Esophagus muscularis mucosa (tissue), 4 donors: Measurements from ENCODE around the gene KPNA2. TPM values are rescaled to one million over a fixed set of nuclear protein-coding genes. Genes with fewer than 3 reads are reported as not detected.
"Not testable (repeated sequence)": the region's sequence is repeated elsewhere in the genome, so short reads cannot be mapped to it uniquely, and the experiment has no call there.

Source experiments
- DNase-seq: peaks from one replicate; pipeline ENCODE4 v3.0.0-alpha.2; 2017; ENCODE audit errors: extremely low spot score
- H3K27ac ChIP-seq, 4 donors: fragments of 200-600 bp; sonication (generic); replicated peaks in 1 of 4; 1 replicate in 3 of 4; 2 replicates in 1 of 4; pipeline ENCODE4 v1.5.1; 2016 to 2019; ENCODE audit warnings: mild to moderate bottlenecking in 1 of 4
- H3K27me3 ChIP-seq, 4 donors: fragments of 200-600 bp; sonication (generic); one replicate each; pipeline versions ENCODE4 v1.5.1 to v1.6.0; 2016 to 2019
- H3K36me3 ChIP-seq, 4 donors: fragments of 200-600 bp; sonication (generic); one replicate each; pipeline ENCODE4 v1.5.1; 2016 to 2019
- H3K4me1 ChIP-seq, 4 donors: fragments of 200-600 bp; sonication (generic); one replicate each; pipeline ENCODE4 v1.5.1; 2016 to 2019
- H3K4me3 ChIP-seq, 4 donors: fragments of 200-600 bp; sonication (generic); 1 replicate in 2 of 4; 2 replicates in 2 of 4; pipeline ENCODE4 v1.5.1; 2016 to 2019; ENCODE audit warnings: mild to moderate bottlenecking in 4 of 4, moderate library complexity in 1 of 4
- H3K9me3 ChIP-seq, 4 donors: fragments of 200-600 bp; sonication (generic); 1 replicate in 3 of 4; 2 replicates in 1 of 4; pipeline ENCODE4 v1.5.1; 2016 to 2019
- CTCF ChIP-seq, 3 experiments: fragments of 200-600 bp in 2 of 3; fragments of 450-650 bp in 1 of 3; sonication (generic) in 2 of 3; IDR thresholded peaks; one replicate each; pipeline ENCODE4 v1.5.1; 2017 to 2019; ENCODE audit warnings: antibody characterized with exemption in 3 of 3, mild to moderate bottlenecking in 2 of 3, moderate library complexity in 1 of 3
- EP300 ChIP-seq: sonication (generic); formaldehyde crosslinking; IDR thresholded peaks from one replicate; pipeline ENCODE4 v1.6.1; 2017; ENCODE audit warnings: antibody characterized with exemption
- POLR2A ChIP-seq: fragments of 450-650 bp; IDR thresholded peaks from one replicate; pipeline ENCODE4 v1.6.1; 2017; ENCODE audit warnings: antibody characterized with exemption, moderate library complexity, mild to moderate bottlenecking, low read depth
- POLR2AphosphoS5 ChIP-seq, 2 donors: sonication (generic); formaldehyde crosslinking; IDR thresholded peaks; one replicate each; pipeline ENCODE4 v1.6.1; 2017; ENCODE audit warnings: antibody characterized with exemption in 2 of 2
- WGBS: methylation state at CpG from one replicate; pipeline ENCODE4 v1.1.5; 2018; 5-methylcytosine and 5-hydroxymethylcytosine counted together
- intact Hi-C: fragments of 100-400 bp; cut with DNase I; formaldehyde crosslinking; loops from one replicate; pipeline ENCODE4 v1.15.1; 2023
- total RNA-seq, 4 donors: library from RNA; depleted of rRNA; stranded (reverse); fragments of >200 nt; gene quantifications; one replicate each; pipeline versions ENCODE4 v1.1.0 to v1.2.1, GENCODE V29; 2016

KPNA2 gene
- total RNA-seq, 4 donors from 2014 or later = 11.2 to 26.3 (median 18.6) TPM

GRCh38 chr17:68080411-68081150, 45.0 kb downstream of the KPNA2 start:
- peaks cover 0 to 2% (median 0%) of the 10 kb centered on the region in 4 donors for H3K4me1 ChIP-seq
- DNase-seq = no peak
- no peak overlapping the region for H3K27ac ChIP-seq
- no peaks in the 10 kb centered on the region for H3K36me3 ChIP-seq
- H3K27me3 ChIP-seq = no peaks in the 10 kb centered on the region
- no peak overlapping the region for H3K4me3 ChIP-seq
- 93% methylated on average over 25 of the region's 46 CpGs for WGBS
- intact Hi-C loops = no loop called here
- no peaks in the 10 kb centered on the region for H3K9me3 ChIP-seq
- TF ChIP-seq POLR2AphosphoS5 (IDR thresholded peaks at IDR 0.05) = no peak
- no peak for TF ChIP-seq CTCF (IDR thresholded peaks at IDR 0.05)
- no peak for TF ChIP-seq POLR2A
- no peak for TF ChIP-seq EP300

- H3K36me3 ChIP-seq, intact Hi-C loops, H3K4me1 ChIP-seq, H3K27me3 ChIP-seq, DNase-seq, H3K27ac ChIP-seq, H3K4me3 ChIP-seq, H3K9me3 ChIP-seq: not testable (repeated sequence)
- 81% methylated on average over 13 of the region's 13 CpGs for WGBS
These were observed 46.0 kb downstream of the KPNA2 start for GRCh38 chr17:68081305-68082265.

GRCh38 chr17:68085771-68086381, 50.3 kb downstream of the KPNA2 start:
- Histone ChIP-seq H3K36me3 (no peaks in the 10 kb centered on the region), H3K27me3 (no peaks in the 10 kb centered on the region), H3K9me3 (no peaks in the 10 kb centered on the region), H3K27ac (no peak overlapping the region), H3K4me1 (peaks cover 0 to 6% (median 0%) of the 10 kb centered on the region in 4 donors), H3K4me3 (no peak overlapping the region)
- no peak for TF ChIP-seq CTCF (IDR thresholded peaks at IDR 0.05)
- no peak for TF ChIP-seq POLR2AphosphoS5 (IDR thresholded peaks at IDR 0.05)
- TF ChIP-seq POLR2A = no peak
- TF ChIP-seq EP300 = no peak
- intact Hi-C loops = no loop called here
- 57% methylated on average over 7 of the region's 7 CpGs for WGBS
- no peak for DNase-seq

GRCh38 chr17:68086666-68087065, 51.1 kb downstream of the KPNA2 start:
- DNase-seq, intact Hi-C loops, H3K27ac ChIP-seq, H3K4me1 ChIP-seq, H3K9me3 ChIP-seq, H3K4me3 ChIP-seq, H3K36me3 ChIP-seq, H3K27me3 ChIP-seq: not testable (repeated sequence)
- WGBS = 79% methylated on average over 4 of the region's 4 CpGs

- H3K27ac ChIP-seq, H3K9me3 ChIP-seq, DNase-seq, H3K4me1 ChIP-seq, H3K36me3 ChIP-seq, H3K27me3 ChIP-seq, H3K4me3 ChIP-seq, intact Hi-C loops: not testable (repeated sequence)
- 74% methylated on average over 10 of the region's 11 CpGs for WGBS
These were observed 51.6 kb downstream of the KPNA2 start for GRCh38 chr17:68087131-68087623.

- no peak overlapping the region for H3K4me3 ChIP-seq
- peaks cover 0 to 6% (median 0%) of the 10 kb centered on the region in 4 donors for H3K4me1 ChIP-seq
- no peak overlapping the region for H3K27ac ChIP-seq
- H3K9me3 ChIP-seq = no peaks in the 10 kb centered on the region
- 80% methylated on average over 4 of the region's 4 CpGs for WGBS
- H3K27me3 ChIP-seq = no peaks in the 10 kb centered on the region
- no peak for DNase-seq
- intact Hi-C loops = no loop called here
- H3K36me3 ChIP-seq = no peaks in the 10 kb centered on the region
- TF ChIP-seq POLR2AphosphoS5 (IDR thresholded peaks at IDR 0.05) (no peak), CTCF (IDR thresholded peaks at IDR 0.05) (no peak), POLR2A (no peak), EP300 (no peak)
These were observed 52.3 kb downstream of the KPNA2 start for GRCh38 chr17:68087851-68088250.
